K562 (cell line): ENCODE measurements around the gene MAP4. TPM values are rescaled to one million over a fixed set of nuclear protein-coding genes. Genes with fewer than 3 reads are reported as not detected.

Experiments used
- ATAC-seq: fragments of 200-7000 bp; cut with Tn5 transposase; 3 replicates; pipeline ENCODE4 v1.9.1; 2020; ENCODE audit warnings: moderate library complexity
- BruUV-seq: library from RNA; stranded (reverse); fragments of 400-500 nt; replicated peaks from 2 replicates; lab custom pipeline; 2021; lab: Mats Ljungman, UMichigan
- CTCF ChIA-PET: fragments of 300-600 bp; formaldehyde crosslinking; extraction: SDS; loops from one replicate; lab custom pipeline; 2021; ENCODE audit warnings: low intra/inter-chr PET ratio; lab: Yijun Ruan, JAX
- POLR2A ChIA-PET: fragments of 300-600, 350-650 bp; sonication (Branson Sonifier 250); formaldehyde crosslinking; extraction: SDS; loops from one replicate; lab custom pipeline; 2021; ENCODE audit warnings: antibody characterized with exemption, inconsistent platforms; lab: Yijun Ruan, JAX
- DNase-seq, 4 experiments: peaks; one replicate each; pipeline versions ENCODE4 v3.0.0 to v3.0.0-alpha.2; 2011 to 2018; ENCODE audit warnings: low spot score in 3 of 4, mixed read lengths in 3 of 4; ENCODE audit errors: extremely low read depth in 1 of 4
- FAIRE-seq: peaks from 2 replicates; lab custom pipeline; 2011; peaks lifted over from hg19 to GRCh38; lab: Jason Lieb, UNC
- H2AFZ ChIP-seq: 2 replicates; pipeline ENCODE4 v1.6.0; 2011; ENCODE audit warnings: low read depth, low read length, control low read depth, inconsistent platforms
- H3K27ac ChIP-seq: fragments of 200-600 bp; 3 replicates; pipeline ENCODE4 v1.8.0; 2011; ENCODE audit warnings: low read depth, mild to moderate bottlenecking, control low read depth, inconsistent platforms, low read length, moderate library complexity, mixed read lengths; ENCODE audit errors: extremely low read depth
- H3K27me3 ChIP-seq, 2 experiments: fragments of 300-600 bp in 1 of 2; 2 replicates in 1 of 2; 3 replicates in 1 of 2; pipeline versions ENCODE4 v1.6.0 to v1.8.0; 2011; ENCODE audit warnings: inconsistent platforms in 2 of 2, low read length in 2 of 2, mild to moderate bottlenecking in 1 of 2, mixed read lengths in 1 of 2, moderate library complexity in 1 of 2; ENCODE audit not compliant: control insufficient read depth in 2 of 2, insufficient read depth in 2 of 2
- H3K36me3 ChIP-seq: fragments of 300-600 bp; 3 replicates; pipeline ENCODE4 v1.8.0; 2011; ENCODE audit warnings: mild to moderate bottlenecking, low read length, inconsistent platforms; ENCODE audit not compliant: control insufficient read depth, insufficient read depth
- H3K4me1 ChIP-seq, 2 experiments: fragments of 200-600 bp in 1 of 2; replicated peaks in 1 of 2; 2 replicates in 1 of 2; 3 replicates in 1 of 2; pipeline versions ENCODE4 v1.5.1 to v1.8.0; 2011; ENCODE audit warnings: inconsistent platforms in 2 of 2, low read length in 2 of 2, mild to moderate bottlenecking in 1 of 2, mixed read lengths in 1 of 2, moderate library complexity in 1 of 2; ENCODE audit not compliant: control insufficient read depth in 2 of 2, insufficient read depth in 2 of 2
- H3K4me2 ChIP-seq: 2 replicates; pipeline ENCODE4 v1.6.1; 2011; ENCODE audit warnings: low read length, control low read depth, inconsistent platforms, mixed read lengths; ENCODE audit not compliant: insufficient read depth
- H3K4me3 ChIP-seq: fragments of 200-600 bp; sonication (generic), shearing (Covaris generic); 2 replicates; pipeline ENCODE4 v1.5.1; 2016; ENCODE audit warnings: control low read depth, inconsistent platforms
- H3K79me2 ChIP-seq: fragments of 200-600 bp; 3 replicates; pipeline ENCODE4 v1.8.0; 2011; ENCODE audit warnings: low read length, inconsistent platforms; ENCODE audit not compliant: control insufficient read depth, insufficient read depth
- H3K9ac ChIP-seq, 2 experiments: 2 replicates each; pipeline versions ENCODE4 v1.6.0 to v1.6.1; 2011; ENCODE audit warnings: low read depth in 2 of 2, low read length in 2 of 2, control low read depth in 1 of 2, inconsistent platforms in 1 of 2, mild to moderate bottlenecking in 1 of 2, mixed read lengths in 1 of 2; ENCODE audit not compliant: insufficient read depth in 1 of 2
- H3K9me1 ChIP-seq: one replicate; pipeline ENCODE4 v1.6.0; 2011; ENCODE audit warnings: inconsistent platforms, mild to moderate bottlenecking, low read length, moderate library complexity; ENCODE audit not compliant: control insufficient read depth, insufficient read depth
- H3K9me3 ChIP-seq: replicated peaks from 2 replicates; pipeline ENCODE4 v1.5.1; 2011; ENCODE audit warnings: low read depth, low read length, inconsistent platforms; ENCODE audit not compliant: control insufficient read depth, insufficient read depth
- H4K20me1 ChIP-seq: replicated peaks from 2 replicates; pipeline ENCODE4 v1.6.1; 2011; ENCODE audit warnings: low read length, inconsistent platforms, mixed read lengths; ENCODE audit not compliant: control insufficient read depth, insufficient read depth
- CREB3L1 ChIP-seq: fragments of 450-650 bp; IDR thresholded peaks from 2 replicates; pipeline ENCODE4 v1.6.1; 2014; ENCODE audit warnings: low read depth, mild to moderate bottlenecking, moderate library complexity, borderline replicate concordance
- CTCF ChIP-seq, 3 experiments: IDR thresholded peaks in 2 of 3; conservative IDR thresholded peaks in 1 of 3; 2 replicates each; pipeline ENCODE4 v1.5.1; 2011 to 2012; ENCODE audit warnings: low read length in 3 of 3, mild to moderate bottlenecking in 3 of 3, control low read depth in 2 of 3, improper control_type of control experiment in 1 of 3, inconsistent platforms in 1 of 3, low read depth in 1 of 3, mixed read lengths in 1 of 3, moderate library complexity in 1 of 3; ENCODE audit not compliant: insufficient read depth in 2 of 3
- CXXC5 ChIP-seq: fragments of 250-450 bp; sonication (Bioruptor Pico); IDR thresholded peaks from 2 replicates; pipeline ENCODE4 v1.8.0; 2022; ENCODE audit warnings: inconsistent platforms, mild to moderate bottlenecking, moderate library complexity
- ETV1 ChIP-seq: fragments of 450-650 bp; conservative IDR thresholded peaks from 2 replicates; pipeline ENCODE4 v1.6.1; 2016; ENCODE audit warnings: missing genetic modification characterization, control low read depth, low read depth, missing compliant biosample characterization
- MCM7 ChIP-seq, 2 experiments: fragments of 450-650 bp; IDR thresholded peaks; 2 replicates each; pipeline ENCODE4 v1.6.1; 2016 to 2018
- POLR3A ChIP-seq: IDR thresholded peaks from 2 replicates; pipeline ENCODE4 v1.6.1; 2011; ENCODE audit warnings: borderline replicate concordance, mild to moderate bottlenecking, moderate library complexity; ENCODE audit not compliant: insufficient read length, insufficient read depth; ENCODE audit errors: extremely low read depth
- RAD21 ChIP-seq, 2 experiments: fragments of 250-450 bp in 1 of 2; fragments of 450-650 bp in 1 of 2; sonication (Bioruptor Pico) in 1 of 2; formaldehyde crosslinking in 1 of 2; IDR thresholded peaks in 1 of 2; conservative IDR thresholded peaks in 1 of 2; 2 replicates each; pipeline versions ENCODE4 v1.4.0 to v1.8.0; 2020 to 2022; ENCODE audit warnings: mild to moderate bottlenecking in 2 of 2, moderate library complexity in 1 of 2
- SPI1 ChIP-seq: IDR thresholded peaks from 2 replicates; pipeline ENCODE4 v1.6.1; 2011; ENCODE audit warnings: low read depth, low read length, control low read depth, borderline replicate concordance
- ZFP91 ChIP-seq: sonication (generic); formaldehyde crosslinking; IDR thresholded peaks from 2 replicates; pipeline ENCODE4 v1.8.0; 2022; ENCODE audit warnings: mild to moderate bottlenecking, missing genetic modification reagents
- ZNF551 ChIP-seq: fragments of 250-450 bp; sonication (Bioruptor Pico); IDR thresholded peaks from 2 replicates; pipeline ENCODE4 v1.5.0; 2021; ENCODE audit warnings: mild to moderate bottlenecking, moderate library complexity
- ZNF766 ChIP-seq: fragments of 200-800 bp; sonication (Bioruptor generic); conservative IDR thresholded peaks from 2 replicates; pipeline ENCODE4 v1.6.1; 2016; ENCODE audit warnings: missing genetic modification characterization, missing compliant biosample characterization
- WGBS: fragments of 100-300 bp; shearing (Covaris generic); methylation state at CpG from one replicate; pipeline ENCODE4 v1.1.6; 2016; ENCODE audit warnings: low coverage, mixed read lengths; ENCODE audit not compliant: insufficient coverage; ENCODE audit errors: missing lambda C conversion rate; 5-methylcytosine and 5-hydroxymethylcytosine counted together
- in situ Hi-C: fragments of 300-500 bp; cut with MboI; formaldehyde crosslinking; loops from 4 replicates; pipeline ENCODE4 v1.15.0; 2018; ENCODE audit warnings: inconsistent platforms, mixed read lengths
- intact Hi-C: fragments of 100-400 bp; cut with micrococcal nuclease; formaldehyde crosslinking; loops from 2 replicates; pipeline ENCODE4 v1.14.2; 2022
- polyA plus RNA-seq, 8 experiments: library from polyadenylated mRNA; depleted of rRNA in 4 of 8; stranded (reverse) in 5 of 8; unstranded in 3 of 8; fragments of >200 nt; fragmentation: Nextera tagmentation in 2 of 8; fragmentation: Illumina TruSeq in 1 of 8; extraction: Ambion mirVana in 2 of 8; extraction: Trizol in 1 of 8; gene quantifications; 2 replicates each; pipeline versions ENCODE4 v1.2.1 to v1.2.3, GENCODE V29; 2011 to 2014; ENCODE audit warnings: inconsistent platforms in 1 of 8, missing spikeins in 1 of 8
- total RNA-seq, 7 experiments: library from RNA; depleted of rRNA in 6 of 7; stranded (reverse); fragments of >200 nt in 6 of 7; fragmentation: Illumina TruSeq in 2 of 7; extraction: Trizol in 2 of 7; gene quantifications; 2 replicates each; pipeline versions ENCODE4 v1.2.1 to v1.2.3, GENCODE V29; 2011 to 2021; ENCODE audit warnings: low replicate concordance in 1 of 7

The MAP4 gene
- total and polyA plus RNA-seq, 9 of the 15 experiments (the other 6 are each of a cell fraction or from before 2014, with no cell fraction given) = 13.3 to 141 (median 36.8) TPM

DNA sequence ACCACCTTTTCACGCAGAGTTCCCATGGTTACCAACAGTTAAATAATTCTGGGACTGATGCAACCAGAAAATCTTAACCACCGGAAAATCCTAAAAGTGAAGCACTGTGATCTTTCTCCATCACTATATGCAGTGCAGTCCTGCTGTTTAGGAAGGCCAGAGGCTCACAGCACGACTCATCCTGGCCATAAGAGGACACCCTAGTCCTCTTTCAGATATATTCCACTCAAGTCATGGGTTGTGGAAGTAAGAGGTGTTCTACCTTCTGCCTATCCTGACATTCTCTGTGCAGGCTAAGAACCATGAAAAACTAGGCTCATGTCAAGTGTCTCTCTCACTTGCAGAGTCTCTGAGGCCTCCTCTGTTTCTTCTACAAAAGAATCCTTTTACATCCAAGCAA is 146.1 kb downstream of the MAP4 start:
- ATAC-seq (no peak), DNase-seq (no peak), FAIRE-seq (no peak)
- Histone ChIP-seq H3K27ac (no peak overlapping the region), H2AFZ (no peak overlapping the region), H3K9me1 (peaks cover 8% of the 10 kb centered on the region), H3K4me2 (no peak overlapping the region), H3K79me2 (no peaks in the 10 kb centered on the region), H3K36me3 (peaks cover 66% of the 10 kb centered on the region), H3K4me1 (peaks cover 13 to 21% of the 10 kb centered on the region in 2 experiments; a peak in 4 of 5 replicates), H4K20me1 (no peaks in the 10 kb centered on the region; the same call in 1 of the 2 replicates), H3K9me3 (no peaks in the 10 kb centered on the region), H3K9ac (no peak overlapping the region; a peak in 1 of 4 replicates), H3K27me3 (no peaks in the 10 kb centered on the region), H3K4me3 (no peak overlapping the region)
- ChIA-PET CTCF (no interaction called here), POLR2A (interaction anchor here (0.7 kb wide), 1 partner anchor 388 kb away, joined by 3 read pairs; no protein-coding TSS in a partner anchor)
- no TSS peak for BruUV-seq
- intact Hi-C loops (no loop called here), in situ Hi-C loops (no loop called here)
- 97% methylated on average over 3 of the region's 3 CpGs for WGBS
- TF ChIP-seq ZFP91 = no peak
- TF ChIP-seq CTCF (IDR thresholded peaks at IDR 0.05 in 2 of 3, conservative IDR thresholded peaks at IDR 0.05 in 1 of 3; ENCODE audit: insufficient read depth in 2 of 3, low read depth in 1 of 3, low read length in 3 of 3) = peak in 1 of 3 experiments; percentile 21; a peak in 1 of 6 replicates
- TF ChIP-seq MCM7 (IDR thresholded peaks at IDR 0.05) = no peak
- no peak for TF ChIP-seq ETV1 (tag)
- no peak for TF ChIP-seq CXXC5 (CRISPR knock-in tag)
- no peak for TF ChIP-seq ZNF551 (CRISPR knock-in tag)
- no peak for TF ChIP-seq CREB3L1
- TF ChIP-seq POLR3A = no peak
- 0 out of 4 replicates have a peak, but pooled peaks of 1 of the 2 experiments have one; percentile 6 for TF ChIP-seq RAD21 (CRISPR knock-in tag; conservative IDR thresholded peaks at IDR 0.05 in 1 of 2, IDR thresholded peaks at IDR 0.05 in 1 of 2)
- no peak for TF ChIP-seq SPI1
- no peak for TF ChIP-seq ZNF766 (CRISPR knock-in tag)
